ENCODE data around the gene RNU6-1.

GRCh38 chr15:67809866-67810265 is 30.0 kb downstream of the RNU6-1 start:
- no peak for TF ChIP-seq POLR2A (IDR thresholded peaks at IDR 0.05)
- TF ChIP-seq CTCF (IDR thresholded peaks at IDR 0.05 in 8 of 11, conservative IDR thresholded peaks at IDR 0.05 in 3 of 11): no peak
